H9 (cell line): ENCODE data around the gene CUBN. TPM values are rescaled to one million over a fixed set of nuclear protein-coding genes. Genes with fewer than 3 reads are reported as not detected.

Experiments
- DNase-seq: peaks from one replicate; pipeline ENCODE4 v3.0.0-alpha.2; 2017
- H2AFZ ChIP-seq: one replicate; pipeline ENCODE4 v1.6.1; 2013; ENCODE audit warnings: mild to moderate bottlenecking, low read length, control low read depth, moderate library complexity
- H2AK5ac ChIP-seq: 2 replicates; pipeline ENCODE4 v1.6.1; 2013; ENCODE audit warnings: low read length, control low read depth, mixed read lengths; ENCODE audit not compliant: insufficient read length
- H2BK120ac ChIP-seq: one replicate; pipeline ENCODE4 v1.6.1; 2013; ENCODE audit warnings: low read depth, mild to moderate bottlenecking, low read length, control low read depth, inconsistent platforms; ENCODE audit not compliant: poor library complexity, severe bottlenecking
- H2BK12ac ChIP-seq: 2 replicates; pipeline ENCODE4 v1.6.1; 2013; ENCODE audit warnings: low read length, control low read depth, mixed read lengths, low read depth; ENCODE audit not compliant: insufficient read length
- H2BK15ac ChIP-seq: 2 replicates; pipeline ENCODE4 v1.6.1; 2013; ENCODE audit warnings: low read depth, low read length, control low read depth
- H2BK20ac ChIP-seq: one replicate; pipeline ENCODE4 v1.6.1; 2013; ENCODE audit warnings: low read depth, mild to moderate bottlenecking, low read length, control low read depth, inconsistent platforms; ENCODE audit not compliant: poor library complexity, severe bottlenecking
- H2BK5ac ChIP-seq: 2 replicates; pipeline ENCODE4 v1.6.1; 2013; ENCODE audit warnings: low read length, control low read depth, mixed read lengths; ENCODE audit not compliant: insufficient read length
- H3K14ac ChIP-seq: 2 replicates; pipeline ENCODE4 v1.6.1; 2013; ENCODE audit warnings: low read length, control low read depth; ENCODE audit not compliant: insufficient read depth
- H3K18ac ChIP-seq: 2 replicates; pipeline ENCODE4 v1.6.1; 2013; ENCODE audit warnings: low read depth, mild to moderate bottlenecking, mixed read lengths, low read length, control low read depth; ENCODE audit not compliant: insufficient read length
- H3K23ac ChIP-seq: 2 replicates; pipeline ENCODE4 v1.6.1; 2013; ENCODE audit warnings: low read length, control low read depth, mixed read lengths, low read depth; ENCODE audit not compliant: insufficient read length
- H3K23me2 ChIP-seq: 2 replicates; pipeline ENCODE4 v1.6.1; 2013; ENCODE audit warnings: low read depth, mild to moderate bottlenecking, mixed read lengths, low read length, control low read depth; ENCODE audit not compliant: insufficient read length, poor library complexity, severe bottlenecking
- H3K27ac ChIP-seq: 2 replicates; pipeline ENCODE4 v1.5.1; 2013; ENCODE audit warnings: low read length, control low read depth, mixed read lengths, low read depth; ENCODE audit not compliant: insufficient read length
- H3K27me3 ChIP-seq: 2 replicates; pipeline ENCODE4 v1.6.1; 2013; ENCODE audit warnings: low read length, control low read depth, inconsistent platforms; ENCODE audit not compliant: insufficient read depth
- H3K4ac ChIP-seq: 2 replicates; pipeline ENCODE4 v1.6.1; 2013; ENCODE audit warnings: low read depth, mild to moderate bottlenecking, control low read depth, inconsistent platforms, low read length, moderate library complexity
- H3K4me1 ChIP-seq: 2 replicates; pipeline ENCODE4 v1.6.1; 2013; ENCODE audit warnings: low read length, control low read depth, inconsistent platforms; ENCODE audit not compliant: insufficient read depth
- H3K4me2 ChIP-seq: 2 replicates; pipeline ENCODE4 v1.6.1; 2013; ENCODE audit warnings: low read length, control low read depth, mixed read lengths; ENCODE audit not compliant: insufficient read length, insufficient read depth
- H3K56ac ChIP-seq: 2 replicates; pipeline ENCODE4 v1.6.1; 2013; ENCODE audit warnings: low read depth, mild to moderate bottlenecking, mixed read lengths, low read length, control low read depth; ENCODE audit not compliant: insufficient read length
- H3K79me1 ChIP-seq: 2 replicates; pipeline ENCODE4 v1.6.1; 2013; ENCODE audit warnings: low read depth, mild to moderate bottlenecking, moderate library complexity, low read length, control low read depth, inconsistent platforms; ENCODE audit not compliant: insufficient read depth, poor library complexity, severe bottlenecking
- H3K79me2 ChIP-seq: 2 replicates; pipeline ENCODE4 v1.6.1; 2013; ENCODE audit warnings: low read length, control low read depth, inconsistent platforms; ENCODE audit not compliant: insufficient read depth
- H3K9ac ChIP-seq: 2 replicates; pipeline ENCODE4 v1.6.1; 2013; ENCODE audit warnings: low read length, control low read depth, mixed read lengths; ENCODE audit not compliant: insufficient read length; ENCODE audit errors: extremely low read depth
- H3K9me3 ChIP-seq: one replicate; pipeline ENCODE4 v1.6.1; 2013; ENCODE audit warnings: low read depth, low read length, inconsistent platforms; ENCODE audit not compliant: control insufficient read depth
- H3T11ph ChIP-seq: one replicate; pipeline ENCODE4 v1.6.1; 2013; ENCODE audit warnings: mild to moderate bottlenecking, low read length, control low read depth, inconsistent platforms
- H4K20me1 ChIP-seq: one replicate; pipeline ENCODE4 v1.6.1; 2013; ENCODE audit not compliant: control insufficient read depth, insufficient read length, insufficient read depth
- H4K5ac ChIP-seq: 2 replicates; pipeline ENCODE4 v1.6.1; 2013; ENCODE audit warnings: low read depth, mild to moderate bottlenecking, mixed read lengths, low read length, control low read depth; ENCODE audit not compliant: insufficient read length
- H4K8ac ChIP-seq: replicated peaks from 2 replicates; pipeline ENCODE4 v1.6.1; 2013; ENCODE audit warnings: low read length, control low read depth, mixed read lengths, low read depth; ENCODE audit not compliant: insufficient read length
- H4K91ac ChIP-seq: 2 replicates; pipeline ENCODE4 v1.6.1; 2013; ENCODE audit warnings: low read depth, mild to moderate bottlenecking, moderate library complexity, mixed read lengths, low read length, control low read depth; ENCODE audit not compliant: insufficient read length
- H3K27ac Mint-ChIP-seq, 3 experiments: 2 replicates in 2 of 3; 3 replicates in 1 of 3; pipeline ENCODE4 v1.8.0; 2020 to 2021; ENCODE audit warnings: mixed read lengths in 3 of 3, mild to moderate bottlenecking in 1 of 3, moderate library complexity in 1 of 3
- H3K27me3 Mint-ChIP-seq: 2 replicates; pipeline ENCODE4 v1.8.0; 2021; ENCODE audit warnings: low read depth, mild to moderate bottlenecking, moderate library complexity, mixed read lengths
- H3K36me3 Mint-ChIP-seq, 3 experiments: 2 replicates in 2 of 3; 3 replicates in 1 of 3; pipeline ENCODE4 v1.8.0; 2020 to 2021; ENCODE audit warnings: low read depth in 3 of 3, mixed read lengths in 3 of 3; ENCODE audit not compliant: insufficient read depth in 1 of 3
- H3K4me1 Mint-ChIP-seq, 2 experiments: 2 replicates each; pipeline ENCODE4 v1.8.0; 2020; ENCODE audit warnings: mixed read lengths in 2 of 2
- H3K4me3 Mint-ChIP-seq, 2 experiments: 2 replicates in 1 of 2; 3 replicates in 1 of 2; pipeline ENCODE4 v1.8.0; 2020 to 2021; ENCODE audit warnings: mild to moderate bottlenecking in 2 of 2, mixed read lengths in 2 of 2, moderate library complexity in 1 of 2
- H3K9me3 Mint-ChIP-seq, 2 experiments: 2 replicates in 1 of 2; 3 replicates in 1 of 2; pipeline ENCODE4 v1.8.0; 2020; ENCODE audit warnings: mild to moderate bottlenecking in 2 of 2, mixed read lengths in 2 of 2, moderate library complexity in 1 of 2
- WGBS: extraction: QIAGEN DNeasy Blood & Tissue Kit; methylation state at CpG from one replicate; pipeline ENCODE4 v1.1.7; 2013; ENCODE audit warnings: missing lambda C conversion rate, low lambda C conversion rate, mixed read lengths; ENCODE audit not compliant: insufficient read length; ENCODE audit errors: extremely low coverage; 5-methylcytosine and 5-hydroxymethylcytosine counted together
- total RNA-seq: library from RNA; stranded (reverse); gene quantifications from 2 replicates; pipeline ENCODE4 v1.2.1, GENCODE V29; 2021
- TF ChIP-seq, protein P1 (sequence below): fragments of 200-600 bp; sonication (generic); conservative IDR thresholded peaks from 3 replicates; pipeline ENCODE4 v1.8.0; 2021; ENCODE audit warnings: antibody characterized with exemption, mild to moderate bottlenecking

Gene CUBN
- total RNA-seq, 1 experiment from 2014 or later, result 0.26 TPM

DNA sequence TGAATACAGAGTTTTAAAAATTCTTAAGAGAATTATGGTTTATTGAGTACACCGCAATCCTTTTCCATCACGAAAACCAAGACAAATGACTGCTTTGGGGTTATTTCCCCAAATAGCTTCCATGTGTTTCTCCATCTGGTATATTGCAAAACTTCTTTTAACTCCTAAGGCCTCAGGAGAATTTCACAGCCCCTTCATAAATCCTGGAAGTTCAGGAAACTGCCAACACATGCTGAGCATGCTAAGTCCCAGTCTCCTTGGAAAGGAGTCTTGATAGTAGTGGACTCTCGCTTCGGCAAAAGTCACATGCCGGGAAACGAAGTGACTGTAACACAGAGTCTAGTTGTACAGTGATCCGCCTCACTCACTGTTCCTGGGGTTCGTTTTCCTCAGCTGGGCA, 224.3 kb downstream of the CUBN start:
- no peak overlapping the region for H3K56ac ChIP-seq
- no peaks in the 10 kb centered on the region for H3K23me2 ChIP-seq
- H2BK120ac ChIP-seq, result no peak overlapping the region
- H3K18ac ChIP-seq, result no peak overlapping the region
- H4K5ac ChIP-seq, result no peak overlapping the region
- no peak overlapping the region for H4K8ac ChIP-seq
- no peak overlapping the region for H2BK12ac ChIP-seq
- WGBS, result no CpG with 5 or more reads among the region's 8 CpGs
- H3K14ac ChIP-seq, result no peak overlapping the region
- H3K27me3 Mint-ChIP-seq, result no peaks in the 10 kb centered on the region
- H3K79me2 ChIP-seq, result no peaks in the 10 kb centered on the region
- H3K9ac ChIP-seq, result no peak overlapping the region
- no peak overlapping the region for H3T11ph ChIP-seq
- no peak overlapping the region for H3K4me2 ChIP-seq
- H3K27me3 ChIP-seq, result no peaks in the 10 kb centered on the region
- peaks cover 21 to 28% of the 10 kb centered on the region in 2 experiments for H3K4me1 Mint-ChIP-seq
- TF ChIP-seq, protein P1, sequence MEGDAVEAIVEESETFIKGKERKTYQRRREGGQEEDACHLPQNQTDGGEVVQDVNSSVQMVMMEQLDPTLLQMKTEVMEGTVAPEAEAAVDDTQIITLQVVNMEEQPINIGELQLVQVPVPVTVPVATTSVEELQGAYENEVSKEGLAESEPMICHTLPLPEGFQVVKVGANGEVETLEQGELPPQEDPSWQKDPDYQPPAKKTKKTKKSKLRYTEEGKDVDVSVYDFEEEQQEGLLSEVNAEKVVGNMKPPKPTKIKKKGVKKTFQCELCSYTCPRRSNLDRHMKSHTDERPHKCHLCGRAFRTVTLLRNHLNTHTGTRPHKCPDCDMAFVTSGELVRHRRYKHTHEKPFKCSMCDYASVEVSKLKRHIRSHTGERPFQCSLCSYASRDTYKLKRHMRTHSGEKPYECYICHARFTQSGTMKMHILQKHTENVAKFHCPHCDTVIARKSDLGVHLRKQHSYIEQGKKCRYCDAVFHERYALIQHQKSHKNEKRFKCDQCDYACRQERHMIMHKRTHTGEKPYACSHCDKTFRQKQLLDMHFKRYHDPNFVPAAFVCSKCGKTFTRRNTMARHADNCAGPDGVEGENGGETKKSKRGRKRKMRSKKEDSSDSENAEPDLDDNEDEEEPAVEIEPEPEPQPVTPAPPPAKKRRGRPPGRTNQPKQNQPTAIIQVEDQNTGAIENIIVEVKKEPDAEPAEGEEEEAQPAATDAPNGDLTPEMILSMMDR, result no peak
- DNase-seq, result no peak
- H2BK20ac ChIP-seq, result no peak overlapping the region
- no peak overlapping the region for H3K23ac ChIP-seq
- no peak overlapping the region for H2BK5ac ChIP-seq
- H3K4me3 Mint-ChIP-seq, result no peak overlapping the region
- H3K9me3 Mint-ChIP-seq, result no peaks in the 10 kb centered on the region; a peak in 1 of 5 replicates
- no peak overlapping the region for H3K4ac ChIP-seq
- no peak overlapping the region for H3K27ac Mint-ChIP-seq
- H4K91ac ChIP-seq, result no peak overlapping the region
- H2BK15ac ChIP-seq, result no peak overlapping the region
- H3K27ac ChIP-seq, result no peak overlapping the region
- peaks cover 2% of the 10 kb centered on the region; the same call in 1 of the 2 replicates for H3K4me1 ChIP-seq
- H4K20me1 ChIP-seq, result no peaks in the 10 kb centered on the region
- H3K36me3 Mint-ChIP-seq, result no peaks in the 10 kb centered on the region
- H2AFZ ChIP-seq, result no peak overlapping the region
- no peaks in the 10 kb centered on the region for H3K79me1 ChIP-seq
- H3K9me3 ChIP-seq, result no peaks in the 10 kb centered on the region
- H2AK5ac ChIP-seq, result no peak overlapping the region
